Measurements from ENCODE around the gene PUS3.
"Not testable (repeated sequence)": the region's sequence is repeated elsewhere in the genome, so short reads cannot be mapped to it uniquely, and the experiment has no call there.

PUS3 gene

DNA sequence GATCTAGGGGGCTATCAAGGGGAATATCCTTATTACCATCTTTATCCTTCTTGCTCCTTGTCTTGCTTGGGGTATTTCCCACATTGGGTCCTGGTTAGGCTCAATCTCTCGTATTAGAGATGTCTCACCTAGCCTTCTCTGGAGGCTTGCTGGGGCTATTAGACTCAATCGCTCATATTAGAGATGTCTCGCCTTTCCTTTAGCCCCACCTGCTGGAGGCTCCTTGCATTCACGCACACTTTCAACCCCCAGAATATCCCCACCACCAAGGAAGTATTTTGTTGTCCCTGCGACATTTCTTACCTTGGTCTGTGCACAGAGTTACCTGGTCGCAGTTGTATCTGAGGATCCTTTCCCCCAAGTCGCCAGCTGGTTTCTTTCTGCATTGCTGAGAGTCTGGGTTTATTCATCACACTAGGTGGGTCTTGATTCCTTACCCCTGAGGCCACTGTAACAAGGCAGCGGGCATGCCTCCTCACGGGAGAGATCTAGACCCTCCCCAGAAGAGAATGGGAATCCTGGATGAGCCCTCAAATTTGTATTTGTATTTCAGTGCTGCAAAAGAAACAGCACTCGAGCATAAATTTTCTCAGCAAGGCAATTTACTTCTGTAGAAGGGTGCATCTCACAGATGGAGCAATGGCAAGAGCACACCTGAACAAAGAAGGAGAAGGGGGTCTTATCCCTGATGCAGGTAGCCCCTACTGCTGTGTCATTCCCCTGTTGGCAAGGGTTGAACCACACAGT, 31.4 kb downstream of the PUS3 start:
- DNase-seq (ENCODE audit: low read depth): no peak

DNA sequence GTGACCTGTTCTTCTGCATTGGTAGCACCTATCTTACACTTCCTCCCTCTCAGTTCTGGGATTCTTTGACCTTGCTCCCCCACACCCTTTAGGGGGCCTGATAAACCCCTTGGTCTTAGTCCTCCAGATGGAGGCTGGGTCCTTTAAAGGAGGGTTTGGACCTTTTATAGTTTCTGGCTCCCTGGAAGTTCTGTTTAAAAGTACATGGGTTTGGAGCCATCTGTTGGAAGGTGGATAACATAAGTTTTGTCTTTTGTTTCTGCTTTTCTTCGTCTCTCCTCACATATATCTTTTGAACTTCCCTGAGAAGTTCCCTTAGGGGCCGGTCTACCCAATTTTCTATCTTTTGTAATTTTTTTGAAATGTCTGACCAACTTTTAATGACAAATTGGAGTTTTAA, 33.5 kb downstream of the PUS3 start:
- no peak for DNase-seq (ENCODE audit: low read depth)

DNA sequence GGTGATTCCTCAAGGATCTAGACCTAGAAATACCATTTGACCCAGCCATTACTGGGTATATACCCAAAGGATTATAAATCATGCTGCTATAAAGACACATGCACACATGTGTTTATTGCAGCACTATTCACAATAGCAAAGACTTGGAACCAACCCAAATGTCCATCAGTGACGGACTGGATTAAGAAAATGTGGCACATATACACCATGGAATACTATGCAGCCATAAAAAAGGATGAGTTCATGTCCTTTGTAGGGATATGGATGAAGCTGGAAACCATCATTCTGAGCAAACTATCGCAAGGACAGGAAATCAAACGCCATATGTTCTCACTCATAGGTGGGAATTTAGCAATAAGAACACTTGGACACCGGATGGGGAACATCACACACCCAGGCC, 37.7 kb downstream of the PUS3 start:
- DNase-seq (ENCODE audit: low read depth): not testable (repeated sequence)

DNA sequence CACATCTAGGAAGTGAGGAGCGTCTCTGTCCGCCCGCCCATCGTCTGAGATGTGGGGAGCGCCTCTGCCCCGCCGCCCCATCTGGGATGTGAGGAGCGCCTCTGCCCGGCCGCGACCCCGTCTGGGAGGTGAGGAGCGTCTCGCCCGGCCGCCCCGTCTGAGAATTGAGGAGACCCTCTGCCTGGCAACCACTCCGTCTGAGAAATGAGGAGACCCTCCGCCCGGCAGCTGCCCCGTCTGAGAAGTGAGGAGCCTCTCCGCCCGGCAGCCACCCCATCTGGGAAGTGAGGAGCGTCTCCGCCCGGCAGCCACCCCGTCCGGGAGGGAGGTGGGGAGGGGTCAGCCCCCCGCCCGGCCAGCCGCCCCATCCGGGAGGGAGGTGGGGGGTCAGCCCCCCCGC, 40.2 kb downstream of the PUS3 start:
- not testable (repeated sequence) for DNase-seq (ENCODE audit: low read depth)

DNA sequence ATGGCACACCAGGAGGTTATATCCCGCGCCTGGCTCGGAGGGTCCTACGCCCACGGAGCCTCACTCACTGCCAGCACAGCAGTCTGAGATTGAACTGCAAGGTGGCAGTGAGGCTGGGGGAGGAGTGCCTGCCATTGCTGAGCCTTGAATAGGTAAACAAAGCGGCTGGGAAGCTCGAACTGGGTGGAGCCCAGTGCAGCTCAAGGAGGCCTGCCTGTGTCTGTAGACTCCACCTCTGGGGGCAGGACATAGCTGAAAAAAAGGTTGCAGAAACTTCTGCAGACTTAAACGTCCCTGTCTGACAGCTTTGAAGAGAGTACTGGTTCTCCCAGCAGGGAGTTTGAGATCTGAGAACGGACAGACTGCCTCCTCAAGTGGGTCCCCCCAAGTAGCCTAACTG, 45.3 kb downstream of the PUS3 start:
- DNase-seq (ENCODE audit: low read depth): not testable (repeated sequence)

DNA sequence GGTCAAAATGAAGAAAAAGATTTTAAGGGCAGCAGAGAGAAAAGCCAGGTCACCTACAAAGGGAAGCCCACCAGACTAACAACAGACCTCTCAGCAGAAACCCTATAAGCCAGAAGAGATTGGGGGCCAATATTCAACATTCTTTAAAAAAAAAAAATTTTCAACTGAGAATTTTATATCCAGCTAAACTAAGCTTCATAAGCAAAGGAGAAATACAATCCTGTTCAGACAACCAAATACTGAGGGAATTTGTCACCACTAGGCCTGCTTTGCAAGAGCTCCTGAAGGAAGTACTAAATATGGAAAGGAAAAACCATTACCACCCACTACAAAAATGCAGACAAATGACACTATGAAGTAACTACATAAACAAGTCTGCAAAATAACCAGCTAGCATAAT, 56.8 kb downstream of the PUS3 start:
- DNase-seq (ENCODE audit: low read depth): no peak
